Hematopoietic multipotent progenitor cell treated with erythropoietin and hydrocortisone succinate and interleukin-3 and kit ligand, for 6 days (in vitro differentiated cells): ENCODE results near the gene LHPP.
A peak's percentile ranks its signal among the peaks of the same experiment; 100 is the strongest.

ENCODE experiments used
- DNase-seq: peaks from one replicate; pipeline ENCODE4 v3.0.0-alpha.2; 2015

Gene LHPP

DNA sequence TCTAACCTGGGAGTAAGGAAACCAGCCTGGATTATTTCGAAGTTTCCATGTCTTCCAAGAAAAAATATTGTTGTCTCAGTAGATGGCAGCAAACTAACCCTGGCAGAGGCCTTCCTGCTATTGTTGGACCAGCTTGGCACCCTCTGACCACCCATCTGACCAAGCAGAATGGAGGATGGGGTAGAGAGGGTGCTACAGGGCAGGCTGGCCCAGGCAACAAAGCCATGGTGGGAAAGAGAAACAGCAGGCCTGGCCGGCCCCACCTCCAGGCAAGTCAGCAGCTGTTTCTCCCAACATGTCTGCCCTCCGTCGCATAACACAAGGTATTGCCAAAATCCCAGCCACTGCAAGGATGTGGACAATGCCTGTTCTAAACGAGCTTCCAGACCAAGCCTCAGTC, 187.6 kb downstream of the LHPP start:
- no peak for DNase-seq

GRCh38 chr10:124650263-124650662, 188.6 kb downstream of the LHPP start:
- DNase-seq: no peak

GRCh38 chr10:124650820-124651401, 189.3 kb downstream of the LHPP start:
- peak; percentile 49 for DNase-seq

DNA sequence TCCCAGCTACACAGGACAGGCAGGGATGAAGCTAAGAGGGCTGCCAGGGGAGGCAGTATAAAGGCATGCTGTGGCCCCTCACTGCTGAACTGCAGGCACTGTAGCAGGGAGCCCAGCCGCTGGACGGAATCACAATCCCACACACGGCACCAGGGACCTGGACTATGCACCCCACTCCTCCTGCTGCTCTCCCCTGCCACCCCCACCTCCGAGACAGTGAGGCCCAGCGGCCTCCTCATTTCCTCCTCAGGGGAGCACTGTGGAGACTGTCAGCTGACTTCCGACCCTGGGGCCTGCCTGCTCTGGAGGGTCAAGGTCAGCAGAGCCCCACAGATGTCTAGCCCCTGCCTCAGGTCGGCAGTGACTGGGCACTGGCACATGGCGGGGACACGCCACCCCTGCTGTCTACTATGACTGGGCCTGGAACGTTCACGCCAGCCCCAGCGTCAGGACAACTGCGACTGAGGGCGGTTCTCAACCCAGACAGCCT, 189.8 kb downstream of the LHPP start:
- DNase-seq: no peak

GRCh38 chr10:124652200-124652599, 190.6 kb downstream of the LHPP start:
- DNase-seq: no peak

DNA sequence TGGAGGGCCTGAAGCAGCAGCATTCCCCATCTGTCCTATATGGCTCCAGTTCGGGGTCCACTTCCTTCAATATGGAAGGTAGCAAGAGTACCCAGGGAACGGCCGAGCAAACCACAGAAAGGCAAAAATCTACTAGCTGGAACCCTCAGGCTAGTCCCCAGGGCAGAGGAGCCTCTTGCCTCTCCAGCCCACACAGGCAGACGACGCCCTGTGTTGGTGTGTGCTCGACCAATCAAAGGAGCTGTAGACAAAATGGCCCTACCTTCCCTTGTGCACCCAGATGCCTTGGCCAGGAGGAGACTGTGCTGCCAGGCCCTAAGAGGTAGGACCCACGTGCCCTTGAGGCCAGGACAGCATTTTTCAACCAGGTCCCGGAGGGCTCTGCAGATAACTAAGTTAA, 191.1 kb downstream of the LHPP start:
- peak; percentile 69 for DNase-seq

GRCh38 chr10:124653311-124653710, 191.7 kb downstream of the LHPP start:
- DNase-seq: no peak

DNA sequence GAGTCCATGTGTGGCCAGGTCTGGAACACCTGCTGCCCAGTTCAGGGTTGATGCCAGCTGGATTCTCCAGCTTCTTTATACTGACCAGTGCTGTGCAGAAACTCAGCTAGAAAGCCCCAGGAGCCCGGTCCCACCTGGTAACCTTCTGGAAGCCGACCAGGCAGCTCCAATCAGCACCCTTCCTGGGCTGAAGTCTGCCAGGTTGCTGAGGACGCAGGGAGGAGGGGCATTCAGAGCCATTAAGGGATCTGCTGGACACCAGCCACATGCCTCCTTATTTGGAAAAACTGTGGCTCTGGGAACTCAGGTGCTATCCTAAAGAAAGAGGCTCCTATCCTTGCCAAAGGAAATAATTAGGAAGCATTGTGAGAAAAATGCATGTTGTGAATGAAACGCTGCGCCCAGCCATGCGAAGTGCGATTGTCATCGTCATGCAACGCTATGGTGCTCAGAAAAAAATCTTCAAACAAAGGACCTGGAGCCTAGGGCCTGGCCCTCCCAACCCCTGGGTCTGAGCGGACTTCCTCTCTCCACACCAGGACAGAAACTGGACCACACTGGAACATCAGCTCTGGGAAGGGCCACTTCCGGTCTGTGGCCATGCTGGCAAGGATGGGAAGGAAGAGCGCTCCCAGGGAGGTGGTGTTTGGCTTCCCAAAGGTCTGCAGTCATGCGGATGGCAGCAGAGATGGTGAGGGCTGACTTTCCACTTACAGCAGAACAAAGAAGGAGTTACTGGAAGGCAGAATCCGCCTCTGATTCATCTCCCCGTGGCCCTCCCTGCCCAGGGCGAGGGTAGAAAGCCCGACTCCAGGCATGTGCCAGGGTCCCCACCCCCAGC, 192.4 kb downstream of the LHPP start:
- DNase-seq: no peak

DNA sequence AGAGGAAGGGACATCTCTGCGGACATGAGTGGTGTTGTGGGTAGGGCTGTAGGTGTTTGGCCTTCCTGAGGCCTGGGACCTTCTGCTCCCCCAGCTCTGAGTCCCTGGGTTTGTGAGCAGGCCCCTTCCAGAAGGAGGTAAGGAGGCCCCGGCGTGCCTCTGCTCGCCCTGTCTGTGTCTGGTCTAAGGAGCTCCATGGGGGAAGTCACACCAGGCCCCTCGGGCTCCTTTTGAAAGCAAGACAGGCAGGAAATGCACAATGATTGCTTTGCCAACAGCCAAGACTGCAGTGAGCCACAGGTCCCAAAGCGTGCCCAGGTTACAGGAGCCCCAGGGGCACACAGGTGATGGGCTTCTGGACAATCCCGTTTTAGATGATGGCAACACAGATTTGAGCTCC, 193.1 kb downstream of the LHPP start:
- no peak for DNase-seq

- no peak for DNase-seq
These were observed 193.8 kb downstream of the LHPP start for GRCh38 chr10:124655191-124656112.

DNA sequence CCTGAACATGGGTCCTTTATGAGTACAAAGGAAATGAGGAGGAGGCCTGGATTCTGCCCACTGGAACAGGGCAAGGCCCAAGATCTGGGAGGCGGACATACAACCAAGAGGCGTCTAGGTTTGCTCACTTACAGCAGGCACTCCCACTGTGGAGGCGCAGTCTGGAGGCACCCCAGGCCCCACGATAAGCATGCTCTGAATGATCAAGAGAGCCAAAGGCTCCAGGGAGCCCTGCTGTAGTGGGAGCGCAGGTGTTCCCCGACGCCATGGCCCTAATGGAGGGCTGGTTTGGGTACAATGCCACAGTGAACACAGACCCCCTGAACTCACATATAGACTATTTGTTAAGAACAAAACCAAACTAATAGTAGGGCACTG, 194.5 kb downstream of the LHPP start:
- DNase-seq: no peak

- no peak for DNase-seq
These were observed 194.9 kb downstream of the LHPP start for GRCh38 chr10:124656541-124656940.

DNA sequence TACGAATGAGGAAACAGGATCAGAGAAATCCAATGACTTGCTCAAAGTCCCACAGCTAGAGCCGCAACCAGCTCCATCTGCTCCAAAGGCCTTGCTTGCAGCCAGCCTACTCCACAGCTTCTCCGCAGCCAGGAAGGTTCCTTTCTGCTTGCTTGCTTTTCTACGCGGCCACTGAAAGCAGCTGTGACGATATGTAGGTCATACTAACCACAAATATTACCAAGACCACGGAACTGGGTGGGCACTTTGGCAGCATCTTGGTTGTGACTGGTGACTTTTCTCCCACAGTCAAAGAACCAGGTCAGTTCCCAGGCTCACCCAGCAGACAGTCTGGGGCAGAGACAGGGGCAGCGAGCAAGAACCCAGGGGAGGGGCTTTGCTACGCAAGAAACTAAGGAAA, 196.2 kb downstream of the LHPP start:
- peak; percentile 58 for DNase-seq

GRCh38 chr10:124658591-124659242, 197.1 kb downstream of the LHPP start:
- DNase-seq: no peak

DNA sequence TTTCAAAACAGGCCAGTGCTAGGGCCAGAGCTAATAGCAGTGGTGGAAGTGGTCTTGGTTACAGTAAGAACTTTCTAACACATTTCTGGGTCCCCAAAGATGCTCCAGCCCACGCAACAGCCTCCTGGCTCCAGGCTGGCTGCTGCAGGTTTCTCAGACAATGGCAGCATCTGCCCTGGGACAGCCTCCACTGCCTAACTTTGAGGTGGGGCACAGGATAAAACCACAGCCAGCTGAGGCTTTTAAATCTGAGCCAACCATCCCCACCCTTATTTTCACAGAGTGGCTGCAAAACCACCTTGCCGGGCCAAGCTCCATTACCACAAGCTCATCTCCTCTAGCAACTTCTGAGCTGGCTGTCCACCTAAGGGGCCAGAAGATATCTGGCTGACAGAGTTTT, 197.8 kb downstream of the LHPP start:
- no peak for DNase-seq

- no peak for DNase-seq
These were observed 198.9 kb downstream of the LHPP start for GRCh38 chr10:124660404-124661125.

GRCh38 chr10:124661660-124662180, 200.1 kb downstream of the LHPP start:
- DNase-seq: no peak

DNA sequence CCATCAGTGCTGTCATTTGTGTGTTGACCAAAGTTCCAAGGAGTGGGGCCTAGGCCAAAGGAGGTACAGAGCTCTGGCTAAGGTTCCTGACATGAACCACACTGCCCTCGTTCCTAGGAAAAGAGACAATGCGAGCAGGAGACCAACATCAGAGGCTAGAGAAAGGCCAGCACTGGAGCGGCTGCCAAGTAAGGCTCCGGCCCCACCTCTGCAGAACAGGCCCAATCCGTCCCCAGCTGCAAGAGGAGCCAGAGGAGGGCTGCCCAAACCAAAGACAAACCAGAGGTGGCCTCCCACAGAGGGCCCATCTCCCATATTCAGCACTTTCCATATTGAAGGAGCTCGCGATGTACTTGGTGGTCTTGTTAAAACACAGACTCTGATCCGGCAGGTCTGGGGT, 201.6 kb downstream of the LHPP start:
- DNase-seq: no peak
